SK-N-SH (cell line): ENCODE measurements around the gene ZNF521. TPM values are rescaled to one million over a fixed set of nuclear protein-coding genes. Genes with fewer than 3 reads are reported as not detected.

ENCODE experiments used
- CTCF ChIA-PET: fragments of 300-600, 350-600 bp; formaldehyde crosslinking; extraction: SDS; loops from one replicate; lab custom pipeline; 2021; lab: Yijun Ruan, JAX
- POLR2A ChIA-PET: fragments of 350-600 bp; sonication (Branson Sonifier 250); formaldehyde crosslinking; extraction: SDS; loops from one replicate; lab custom pipeline; 2020; ENCODE audit warnings: antibody characterized with exemption, inconsistent platforms; lab: Yijun Ruan, JAX
- DNase-seq: peaks from one replicate; pipeline ENCODE4 v3.0.0; 2012
- H2AFZ ChIP-seq: fragments of 200-600 bp; sonication (generic); 2 replicates; pipeline ENCODE4 v1.8.1; 2016; ENCODE audit warnings: antibody characterized with exemption, mild to moderate bottlenecking, low read depth
- H3F3A ChIP-seq: fragments of 200-600 bp; sonication (generic); replicated peaks from 2 replicates; pipeline ENCODE3; 2016; ENCODE audit warnings: antibody characterized with exemption, mild to moderate bottlenecking; ENCODE audit not compliant: insufficient read depth
- H3K27ac ChIP-seq, 2 experiments: fragments of 200-500 bp in 1 of 2; fragments of 200-600 bp in 1 of 2; sonication (Bioruptor generic) in 1 of 2; sonication (generic), shearing (Covaris generic) in 1 of 2; 2 replicates each; pipeline versions ENCODE4 v1.5.1 to v1.6.1; 2014 to 2016; ENCODE audit warnings: low read depth in 2 of 2, inconsistent platforms in 1 of 2, low read length in 1 of 2, mild to moderate bottlenecking in 1 of 2, mixed read lengths in 1 of 2
- H3K27me3 ChIP-seq: fragments of 200-600 bp; sonication (generic), shearing (Covaris generic); 2 replicates; pipeline ENCODE4 v1.6.1; 2016; ENCODE audit warnings: mixed run types; ENCODE audit not compliant: insufficient read depth
- H3K36me3 ChIP-seq, 2 experiments: fragments of 200-500 bp in 1 of 2; fragments of 200-600 bp in 1 of 2; sonication (Bioruptor generic) in 1 of 2; sonication (generic) in 1 of 2; replicated peaks in 1 of 2; 2 replicates each; pipeline versions ENCODE3 to v1.5.1; 2014 to 2016; ENCODE audit warnings: low read length in 1 of 2, mild to moderate bottlenecking in 1 of 2; ENCODE audit not compliant: insufficient read depth in 2 of 2, control insufficient read depth in 1 of 2
- H3K4me1 ChIP-seq, 2 experiments: fragments of 200-500 bp in 1 of 2; fragments of 200-600 bp in 1 of 2; sonication (Bioruptor generic) in 1 of 2; sonication (generic), shearing (Covaris generic) in 1 of 2; 2 replicates each; pipeline versions ENCODE4 v1.5.1 to v1.6.1; 2014 to 2016; ENCODE audit warnings: low read depth in 1 of 2, low read length in 1 of 2, mixed run types in 1 of 2; ENCODE audit not compliant: insufficient read depth in 2 of 2, control insufficient read depth in 1 of 2
- H3K4me2 ChIP-seq: fragments of 200-600 bp; sonication (generic), shearing (Covaris generic); 2 replicates; pipeline ENCODE4 v1.6.1; 2017; ENCODE audit warnings: mixed run types
- H3K4me3 ChIP-seq, 2 experiments: fragments of 200-500 bp in 1 of 2; fragments of 200-600 bp in 1 of 2; sonication (Bioruptor generic) in 1 of 2; sonication (generic), shearing (Covaris generic) in 1 of 2; 2 replicates each; pipeline versions ENCODE4 v1.5.1 to v1.8.1; 2014 to 2016; ENCODE audit warnings: low read depth in 2 of 2, inconsistent platforms in 1 of 2, low read length in 1 of 2, mild to moderate bottlenecking in 1 of 2, mixed read lengths in 1 of 2, moderate library complexity in 1 of 2
- H3K79me2 ChIP-seq: fragments of 200-600 bp; sonication (generic); 2 replicates; pipeline ENCODE4 v1.8.1; 2017; ENCODE audit warnings: mild to moderate bottlenecking; ENCODE audit not compliant: insufficient read depth
- H3K9ac ChIP-seq: fragments of 200-600 bp; sonication (generic); 2 replicates; pipeline ENCODE4 v1.6.1; 2017; ENCODE audit warnings: mixed run types
- H3K9me2 ChIP-seq: fragments of 200-600 bp; sonication (generic); 2 replicates; pipeline ENCODE4 v1.6.1; 2017; ENCODE audit warnings: mixed run types
- H3K9me3 ChIP-seq: fragments of 200-600 bp; sonication (generic); 2 replicates; pipeline ENCODE4 v1.6.1; 2017; ENCODE audit warnings: mixed run types, mild to moderate bottlenecking, moderate library complexity
- H4K20me1 ChIP-seq: fragments of 200-600 bp; sonication (generic); 2 replicates; pipeline ENCODE4 v1.6.1; 2017; ENCODE audit warnings: mild to moderate bottlenecking, mixed run types; ENCODE audit not compliant: insufficient read depth
- CHD2 ChIP-seq: fragments of 150-350 bp; IDR thresholded peaks from 2 replicates; pipeline ENCODE4 v1.6.1; 2018; ENCODE audit warnings: low read length; ENCODE audit not compliant: partially characterized antibody
- EP300 ChIP-seq, 2 experiments: IDR thresholded peaks; 2 replicates each; pipeline versions ENCODE4 v1.4.0 to v1.6.1; 2012; ENCODE audit warnings: borderline replicate concordance in 1 of 2, low read depth in 1 of 2, low read length in 1 of 2
- FOSL2 ChIP-seq: IDR thresholded peaks from 2 replicates; pipeline ENCODE4 v1.4.0; 2012; ENCODE audit warnings: low read depth, mild to moderate bottlenecking, moderate library complexity, borderline replicate concordance
- FOXJ3 ChIP-seq: sonication (generic); formaldehyde crosslinking; IDR thresholded peaks from 2 replicates; pipeline ENCODE4 v1.5.1; 2020; ENCODE audit warnings: mild to moderate bottlenecking, missing genetic modification reagents
- GATA2 ChIP-seq: sonication (generic); formaldehyde crosslinking; IDR thresholded peaks from 2 replicates; pipeline ENCODE4 v1.5.0; 2020; ENCODE audit warnings: mild to moderate bottlenecking, missing genetic modification reagents
- NRF1 ChIP-seq: IDR thresholded peaks from 2 replicates; pipeline ENCODE4 v1.6.1; 2012; ENCODE audit warnings: low read depth, mild to moderate bottlenecking, low read length
- POLR2AphosphoS5 ChIP-seq: IDR thresholded peaks from 2 replicates; pipeline ENCODE4 v1.6.1; 2012; ENCODE audit warnings: low read depth, low read length
- RFX5 ChIP-seq: IDR thresholded peaks from 2 replicates; pipeline ENCODE4 v1.6.1; 2012; ENCODE audit warnings: mild to moderate bottlenecking, improper control_type of control experiment, low read length
- TAF1 ChIP-seq: IDR thresholded peaks from 2 replicates; pipeline ENCODE4 v1.6.1; 2012; ENCODE audit warnings: low read depth, mild to moderate bottlenecking, low read length, moderate library complexity, borderline replicate concordance
- TCF12 ChIP-seq: IDR thresholded peaks from 2 replicates; pipeline ENCODE4 v1.4.0; 2012
- WGBS: methylation state at CpG from one replicate; pipeline ENCODE4 v1.1.6; 2017; ENCODE audit warnings: low lambda C conversion rate; 5-methylcytosine and 5-hydroxymethylcytosine counted together
- polyA plus RNA-seq, 3 experiments: library from polyadenylated mRNA; depleted of rRNA; stranded (reverse); fragments of >200 nt; gene quantifications; 2 replicates each; pipeline ENCODE4 v1.2.3, GENCODE V29; 2012
- TF ChIP-seq, protein P1 (sequence below): IDR thresholded peaks from 2 replicates; pipeline ENCODE4; 2012
- TF ChIP-seq, protein P2 (sequence below): fragments of 200-600 bp; sonication (generic); IDR thresholded peaks from 2 replicates; pipeline ENCODE4 v1.6.1; 2017; ENCODE audit warnings: antibody characterized with exemption, mild to moderate bottlenecking, moderate library complexity
- TF ChIP-seq, protein P3 (sequence below): fragments of 150-350 bp; IDR thresholded peaks from 2 replicates; pipeline ENCODE4 v1.6.1; 2017; ENCODE audit warnings: antibody characterized with exemption, low read length, low read depth, borderline replicate concordance

The ZNF521 gene
- polyA plus RNA-seq, 1 of the 3 experiments (the other 2 are of a cell fraction), result 14.1 TPM

DNA sequence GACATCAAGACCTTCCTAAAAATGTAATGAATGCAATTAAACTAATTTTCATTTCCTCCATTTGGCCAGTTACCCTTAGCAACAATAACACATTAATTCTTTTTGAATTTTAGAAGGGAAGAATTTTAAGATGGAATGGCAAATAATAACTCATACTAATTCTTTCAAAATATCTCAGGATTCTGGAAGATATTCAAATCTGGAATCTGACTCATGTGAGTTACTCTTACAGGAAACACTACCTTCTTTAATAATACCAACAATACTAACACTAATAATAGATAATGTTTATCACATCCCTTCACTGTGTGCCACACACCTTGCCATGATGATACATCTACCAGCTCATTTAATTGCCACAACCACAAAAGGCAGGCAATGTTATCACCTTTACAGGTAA is 46.4 kb downstream of the ZNF521 start:
- ChIA-PET CTCF (no interaction called here), POLR2A (no interaction called here)
- H3K9me3 ChIP-seq, result no peaks in the 10 kb centered on the region
- no peak overlapping the region for H3K4me3 ChIP-seq
- no peak for DNase-seq
- H3K9me2 ChIP-seq, result no peaks in the 10 kb centered on the region
- H2AFZ ChIP-seq, result no peak overlapping the region
- H3K27me3 ChIP-seq, result no peaks in the 10 kb centered on the region
- TF ChIP-seq, protein P1, sequence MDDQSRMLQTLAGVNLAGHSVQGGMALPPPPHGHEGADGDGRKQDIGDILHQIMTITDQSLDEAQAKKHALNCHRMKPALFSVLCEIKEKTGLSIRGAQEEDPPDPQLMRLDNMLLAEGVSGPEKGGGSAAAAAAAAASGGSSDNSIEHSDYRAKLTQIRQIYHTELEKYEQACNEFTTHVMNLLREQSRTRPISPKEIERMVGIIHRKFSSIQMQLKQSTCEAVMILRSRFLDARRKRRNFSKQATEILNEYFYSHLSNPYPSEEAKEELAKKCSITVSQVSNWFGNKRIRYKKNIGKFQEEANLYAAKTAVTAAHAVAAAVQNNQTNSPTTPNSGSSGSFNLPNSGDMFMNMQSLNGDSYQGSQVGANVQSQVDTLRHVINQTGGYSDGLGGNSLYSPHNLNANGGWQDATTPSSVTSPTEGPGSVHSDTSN, result no peak
- TF ChIP-seq CHD2, result no peak
- TF ChIP-seq TAF1, result no peak
- TF ChIP-seq NRF1, result no peak
- TF ChIP-seq, protein P2, sequence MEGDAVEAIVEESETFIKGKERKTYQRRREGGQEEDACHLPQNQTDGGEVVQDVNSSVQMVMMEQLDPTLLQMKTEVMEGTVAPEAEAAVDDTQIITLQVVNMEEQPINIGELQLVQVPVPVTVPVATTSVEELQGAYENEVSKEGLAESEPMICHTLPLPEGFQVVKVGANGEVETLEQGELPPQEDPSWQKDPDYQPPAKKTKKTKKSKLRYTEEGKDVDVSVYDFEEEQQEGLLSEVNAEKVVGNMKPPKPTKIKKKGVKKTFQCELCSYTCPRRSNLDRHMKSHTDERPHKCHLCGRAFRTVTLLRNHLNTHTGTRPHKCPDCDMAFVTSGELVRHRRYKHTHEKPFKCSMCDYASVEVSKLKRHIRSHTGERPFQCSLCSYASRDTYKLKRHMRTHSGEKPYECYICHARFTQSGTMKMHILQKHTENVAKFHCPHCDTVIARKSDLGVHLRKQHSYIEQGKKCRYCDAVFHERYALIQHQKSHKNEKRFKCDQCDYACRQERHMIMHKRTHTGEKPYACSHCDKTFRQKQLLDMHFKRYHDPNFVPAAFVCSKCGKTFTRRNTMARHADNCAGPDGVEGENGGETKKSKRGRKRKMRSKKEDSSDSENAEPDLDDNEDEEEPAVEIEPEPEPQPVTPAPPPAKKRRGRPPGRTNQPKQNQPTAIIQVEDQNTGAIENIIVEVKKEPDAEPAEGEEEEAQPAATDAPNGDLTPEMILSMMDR, result no peak
- TF ChIP-seq TCF12, result no peak
- TF ChIP-seq FOSL2, result no peak
- no peak for TF ChIP-seq POLR2AphosphoS5
- TF ChIP-seq, protein P3, sequence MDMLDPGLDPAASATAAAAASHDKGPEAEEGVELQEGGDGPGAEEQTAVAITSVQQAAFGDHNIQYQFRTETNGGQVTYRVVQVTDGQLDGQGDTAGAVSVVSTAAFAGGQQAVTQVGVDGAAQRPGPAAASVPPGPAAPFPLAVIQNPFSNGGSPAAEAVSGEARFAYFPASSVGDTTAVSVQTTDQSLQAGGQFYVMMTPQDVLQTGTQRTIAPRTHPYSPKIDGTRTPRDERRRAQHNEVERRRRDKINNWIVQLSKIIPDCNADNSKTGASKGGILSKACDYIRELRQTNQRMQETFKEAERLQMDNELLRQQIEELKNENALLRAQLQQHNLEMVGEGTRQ, result no peak
- TF ChIP-seq RFX5, result no peak
- TF ChIP-seq GATA2 (CRISPR knock-in tag), result no peak
- TF ChIP-seq, all 33 proteins: peak for 0
- H3K9ac ChIP-seq, result no peak overlapping the region
- H3K79me2 ChIP-seq, result no peaks in the 10 kb centered on the region
- H3K36me3 ChIP-seq, result peaks cover 0 to 3% of the 10 kb centered on the region in 2 experiments
- no peaks in the 10 kb centered on the region for H4K20me1 ChIP-seq
- H3K27ac ChIP-seq, result 0 out of 4 replicates have a peak overlapping the region, but pooled peaks of 1 of the 2 experiments have one; percentile 4
- H3K4me2 ChIP-seq, result no peak overlapping the region
- H3F3A ChIP-seq, result no peaks in the 10 kb centered on the region
- H3K4me1 ChIP-seq, result peaks cover 0 to 3% of the 10 kb centered on the region in 2 experiments; a peak in 1 of 4 replicates

DNA sequence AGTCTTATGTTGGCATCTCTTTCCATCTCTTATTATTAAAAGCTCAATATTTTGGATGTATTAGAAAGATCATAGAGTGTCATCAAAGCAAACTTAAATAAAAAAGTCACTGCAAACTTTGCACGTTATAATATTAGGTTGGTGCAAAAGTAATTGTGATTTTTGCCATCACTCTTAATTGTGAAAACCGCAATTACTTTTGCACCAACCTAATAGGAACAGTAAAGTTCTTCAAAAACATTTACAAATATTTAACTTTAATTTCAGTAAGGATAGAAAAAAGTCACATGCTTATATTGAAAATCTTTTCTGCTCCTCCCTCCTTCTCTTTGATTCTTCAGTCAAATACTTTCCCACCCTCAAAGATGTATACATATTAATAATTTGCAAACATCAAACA is 51.5 kb downstream of the ZNF521 start:
- no peak overlapping the region for H3K4me2 ChIP-seq
- peaks cover 0 to 3% of the 10 kb centered on the region in 2 experiments; a peak in 2 of 4 replicates for H3K4me1 ChIP-seq
- H3K9me2 ChIP-seq, result no peaks in the 10 kb centered on the region
- no peak for TF ChIP-seq FOXJ3 (CRISPR knock-in tag)
- TF ChIP-seq, protein P1, result no peak
- TF ChIP-seq RFX5, result no peak
- no peak for TF ChIP-seq EP300 (IDR thresholded peaks at IDR 0.05; ENCODE audit: borderline replicate concordance in 1 of 2, low read depth in 1 of 2, low read length in 1 of 2)
- H3K79me2 ChIP-seq, result no peaks in the 10 kb centered on the region
- H3K36me3 ChIP-seq, result peaks cover 0 to 3% of the 10 kb centered on the region in 2 experiments
- H3K9ac ChIP-seq, result no peak overlapping the region
- H3K4me3 ChIP-seq, result no peak overlapping the region
- H3K9me3 ChIP-seq, result no peaks in the 10 kb centered on the region
- H4K20me1 ChIP-seq, result no peaks in the 10 kb centered on the region
- H3F3A ChIP-seq, result peaks cover 6% of the 10 kb centered on the region
- WGBS, result 85% methylated on average over 2 of the region's 2 CpGs
- no peak overlapping the region for H2AFZ ChIP-seq
- no peaks in the 10 kb centered on the region for H3K27me3 ChIP-seq
- H3K27ac ChIP-seq, result no peak overlapping the region
- POLR2A ChIA-PET, result no interaction called here
- no peak for DNase-seq
- CTCF ChIA-PET, result interaction anchor here (1.2 to 1.7 kb wide), 2 partner anchors 10 to 12 kb away, joined by 4 read pairs; no protein-coding TSS in a partner anchor
